Upper lobe of left lung (tissue), 4 donors: ENCODE data around the gene PRR22.

ENCODE experiments used
- POLR2A ChIP-seq, 4 donors: fragments of 450-650 bp; IDR thresholded peaks; one replicate each; pipeline ENCODE4 v1.5.1; 2016 to 2017; ENCODE audit warnings: antibody characterized with exemption in 4 of 4, mild to moderate bottlenecking in 2 of 4
- POLR2AphosphoS5 ChIP-seq, 2 donors: sonication (generic); formaldehyde crosslinking; IDR thresholded peaks; one replicate each; pipeline ENCODE4 v1.5.1; 2017; ENCODE audit warnings: antibody characterized with exemption in 2 of 2
- TF ChIP-seq, protein P1 (sequence below), 6 experiments: fragments of 450-650 bp in 4 of 6; fragments of 200-600 bp in 2 of 6; sonication (generic) in 2 of 6; IDR thresholded peaks; one replicate each; pipeline ENCODE4 v1.5.1; 2016 to 2019; ENCODE audit warnings: antibody characterized with exemption in 6 of 6

- TF ChIP-seq, protein P1, sequence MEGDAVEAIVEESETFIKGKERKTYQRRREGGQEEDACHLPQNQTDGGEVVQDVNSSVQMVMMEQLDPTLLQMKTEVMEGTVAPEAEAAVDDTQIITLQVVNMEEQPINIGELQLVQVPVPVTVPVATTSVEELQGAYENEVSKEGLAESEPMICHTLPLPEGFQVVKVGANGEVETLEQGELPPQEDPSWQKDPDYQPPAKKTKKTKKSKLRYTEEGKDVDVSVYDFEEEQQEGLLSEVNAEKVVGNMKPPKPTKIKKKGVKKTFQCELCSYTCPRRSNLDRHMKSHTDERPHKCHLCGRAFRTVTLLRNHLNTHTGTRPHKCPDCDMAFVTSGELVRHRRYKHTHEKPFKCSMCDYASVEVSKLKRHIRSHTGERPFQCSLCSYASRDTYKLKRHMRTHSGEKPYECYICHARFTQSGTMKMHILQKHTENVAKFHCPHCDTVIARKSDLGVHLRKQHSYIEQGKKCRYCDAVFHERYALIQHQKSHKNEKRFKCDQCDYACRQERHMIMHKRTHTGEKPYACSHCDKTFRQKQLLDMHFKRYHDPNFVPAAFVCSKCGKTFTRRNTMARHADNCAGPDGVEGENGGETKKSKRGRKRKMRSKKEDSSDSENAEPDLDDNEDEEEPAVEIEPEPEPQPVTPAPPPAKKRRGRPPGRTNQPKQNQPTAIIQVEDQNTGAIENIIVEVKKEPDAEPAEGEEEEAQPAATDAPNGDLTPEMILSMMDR (IDR thresholded peaks at IDR 0.05): no peak
- TF ChIP-seq POLR2A (IDR thresholded peaks at IDR 0.05) (no peak), POLR2AphosphoS5 (IDR thresholded peaks at IDR 0.05) (no peak)
Observed at GRCh38 chr19:5824751-5825150, 40.2 kb upstream of the PRR22 start.
